GM12872 (cell line): ENCODE data around the gene PPY.

Source experiments
- TF ChIP-seq, protein P1 (sequence below): IDR thresholded peaks from 3 replicates; pipeline ENCODE4 v1.5.1; 2011; ENCODE audit warnings: low read depth, mild to moderate bottlenecking, low read length, moderate library complexity; ENCODE audit not compliant: insufficient read depth

The PPY gene

DNA sequence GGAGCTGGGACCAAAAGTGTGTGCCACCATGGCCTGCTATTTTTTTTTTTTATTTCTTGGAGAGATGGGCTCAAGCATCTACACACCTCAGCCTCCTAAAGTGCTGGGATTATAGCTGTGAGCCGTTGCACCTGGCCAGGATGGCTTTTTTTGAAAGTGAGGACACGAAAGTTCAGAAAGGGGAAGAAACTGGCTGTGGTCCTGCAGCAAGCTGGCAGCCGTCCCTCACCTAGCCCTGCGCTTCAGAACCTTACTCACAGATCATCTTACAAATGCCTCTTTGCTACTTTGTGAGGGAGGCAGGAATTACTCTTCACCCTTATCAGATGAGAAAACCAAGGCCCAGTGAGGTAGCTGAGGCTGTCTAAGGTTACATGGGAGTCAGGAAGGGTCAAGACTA is 4.5 kb upstream of the PPY start:
- TF ChIP-seq, protein P1, sequence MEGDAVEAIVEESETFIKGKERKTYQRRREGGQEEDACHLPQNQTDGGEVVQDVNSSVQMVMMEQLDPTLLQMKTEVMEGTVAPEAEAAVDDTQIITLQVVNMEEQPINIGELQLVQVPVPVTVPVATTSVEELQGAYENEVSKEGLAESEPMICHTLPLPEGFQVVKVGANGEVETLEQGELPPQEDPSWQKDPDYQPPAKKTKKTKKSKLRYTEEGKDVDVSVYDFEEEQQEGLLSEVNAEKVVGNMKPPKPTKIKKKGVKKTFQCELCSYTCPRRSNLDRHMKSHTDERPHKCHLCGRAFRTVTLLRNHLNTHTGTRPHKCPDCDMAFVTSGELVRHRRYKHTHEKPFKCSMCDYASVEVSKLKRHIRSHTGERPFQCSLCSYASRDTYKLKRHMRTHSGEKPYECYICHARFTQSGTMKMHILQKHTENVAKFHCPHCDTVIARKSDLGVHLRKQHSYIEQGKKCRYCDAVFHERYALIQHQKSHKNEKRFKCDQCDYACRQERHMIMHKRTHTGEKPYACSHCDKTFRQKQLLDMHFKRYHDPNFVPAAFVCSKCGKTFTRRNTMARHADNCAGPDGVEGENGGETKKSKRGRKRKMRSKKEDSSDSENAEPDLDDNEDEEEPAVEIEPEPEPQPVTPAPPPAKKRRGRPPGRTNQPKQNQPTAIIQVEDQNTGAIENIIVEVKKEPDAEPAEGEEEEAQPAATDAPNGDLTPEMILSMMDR, result no peak

DNA sequence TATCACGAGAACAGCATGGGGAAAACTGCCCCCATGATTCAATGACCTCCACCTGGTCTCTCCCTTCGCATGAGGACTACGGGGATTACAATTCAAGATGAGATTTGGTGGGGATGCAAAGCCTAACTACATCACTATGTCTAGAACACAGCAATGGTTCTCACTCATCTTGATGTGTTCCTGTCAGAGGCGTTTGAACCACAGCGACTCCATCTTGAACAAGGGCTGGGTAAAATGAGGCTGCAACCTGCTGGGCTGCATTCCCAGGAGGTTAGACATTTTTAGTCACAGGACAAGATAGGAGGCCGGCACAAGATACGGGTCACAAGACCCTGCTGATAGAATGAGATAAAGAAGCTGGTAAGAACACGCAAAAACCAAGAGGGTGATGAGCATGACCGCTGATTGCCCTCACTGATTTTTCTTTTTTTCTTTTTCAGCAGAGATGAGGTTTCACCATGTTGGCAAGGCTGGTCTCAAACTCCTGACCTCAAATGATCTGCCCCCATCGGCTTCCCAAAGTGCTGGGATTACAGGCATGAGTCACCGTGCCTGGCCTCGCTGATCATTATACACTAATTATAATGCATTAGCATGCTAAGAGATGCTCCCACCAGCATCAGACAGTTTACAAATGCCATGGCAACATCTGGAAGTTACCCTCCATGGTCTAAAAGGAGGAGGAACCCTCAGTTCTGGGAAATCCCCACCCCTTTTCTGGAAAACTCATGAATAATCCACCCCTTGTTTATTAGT is 3.0 kb upstream of the PPY start:
- TF ChIP-seq, protein P1, result no peak

DNA sequence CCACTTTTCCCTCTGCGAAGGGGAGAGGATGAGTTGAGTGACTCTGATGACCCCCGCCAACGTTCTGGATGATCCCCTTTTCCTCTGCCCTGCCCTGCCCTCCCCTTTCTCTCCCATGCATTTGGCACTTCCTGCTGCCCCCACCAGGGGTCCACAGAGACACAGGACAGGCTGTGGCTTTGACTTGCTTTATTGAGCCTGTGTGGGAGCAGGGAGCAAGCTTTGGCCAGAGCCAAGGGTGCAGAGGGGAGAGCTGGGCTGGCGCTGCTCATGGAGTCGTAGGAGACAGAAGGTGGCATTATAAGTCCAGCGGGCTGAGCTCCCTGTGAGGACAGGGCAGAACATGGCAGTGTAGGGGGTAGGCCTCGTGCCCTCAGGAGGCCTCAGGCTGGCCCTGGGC is 1.6 kb downstream of the PPY start:
- TF ChIP-seq, protein P1, result peak; percentile 54

DNA sequence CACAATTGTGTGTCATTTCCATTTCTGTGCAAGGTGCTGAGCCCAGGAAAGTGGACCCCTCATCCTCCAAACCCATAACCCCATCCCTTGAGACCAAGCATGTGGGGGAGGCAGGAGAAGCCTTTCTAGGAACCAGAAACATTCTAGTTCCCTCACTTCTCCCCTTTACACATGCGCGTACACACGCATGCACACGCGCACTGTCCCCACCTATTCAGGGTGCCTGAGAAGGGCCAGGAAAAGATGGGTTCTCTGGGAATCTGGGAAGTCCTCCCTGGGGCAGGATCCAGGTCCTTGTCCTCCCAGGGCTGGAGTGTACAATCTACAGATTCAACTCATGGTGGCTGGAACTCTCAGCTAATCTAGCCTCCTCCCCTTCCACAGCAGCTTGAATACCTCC is 2.4 kb downstream of the PPY start:
- TF ChIP-seq, protein P1, result no peak

DNA sequence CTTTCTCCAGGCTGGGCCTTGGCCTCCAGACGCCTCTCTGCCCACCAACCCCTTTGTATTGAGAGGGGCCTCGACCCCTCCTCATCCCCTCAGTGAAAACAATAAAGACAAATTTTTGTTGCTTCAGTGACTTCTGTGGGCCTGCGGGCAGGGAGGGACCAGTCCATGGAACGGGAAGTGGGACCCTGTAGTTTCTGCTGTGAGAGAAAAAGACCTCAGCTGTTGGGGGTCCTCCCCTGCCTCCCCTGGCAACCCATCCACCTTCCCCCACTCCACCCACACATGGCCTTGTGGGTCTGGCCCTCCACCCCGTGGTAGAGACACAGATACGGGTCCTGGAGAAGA is 3.5 kb downstream of the PPY start:
- TF ChIP-seq, protein P1, result no peak

DNA sequence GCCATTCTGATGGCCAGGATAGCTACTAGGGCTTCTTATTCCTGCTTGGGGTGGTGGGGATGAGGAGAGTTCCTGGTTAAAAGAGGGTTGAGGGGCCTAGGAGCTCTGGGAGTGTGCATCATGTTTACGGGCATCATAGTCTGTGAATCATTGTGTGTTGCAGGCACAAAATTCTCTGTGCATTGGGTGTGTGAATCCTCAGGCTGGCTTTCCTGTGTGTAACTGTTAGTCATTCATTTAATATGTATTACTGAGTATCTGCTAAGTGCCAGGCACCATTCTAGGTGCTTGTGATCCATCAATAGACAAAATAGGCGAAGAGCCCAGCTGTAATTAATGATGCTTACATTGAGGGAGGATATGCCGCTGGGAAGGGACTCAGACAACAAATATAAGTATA is 5.8 kb downstream of the PPY start:
- TF ChIP-seq, protein P1, result no peak

DNA sequence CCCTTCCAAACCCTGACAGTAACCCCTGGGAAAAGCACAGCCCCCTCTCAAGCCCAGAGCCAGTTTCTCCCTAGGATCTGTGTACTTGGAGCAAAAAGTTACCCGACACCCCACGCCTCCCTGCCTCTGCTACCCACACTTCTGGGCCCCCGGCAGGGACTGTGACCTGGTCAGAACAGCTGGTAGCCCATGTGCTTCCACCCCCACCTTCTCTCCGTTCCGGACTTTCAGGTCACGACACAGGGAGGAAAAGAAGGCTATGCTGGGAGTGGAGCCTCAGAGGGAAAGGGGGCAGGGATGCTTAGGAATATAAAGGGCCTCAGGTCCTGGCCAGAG is 6.4 kb downstream of the PPY start:
- TF ChIP-seq, protein P1, result no peak
